H1 (cell line): Measurements from ENCODE around the gene RASAL2. TPM values are rescaled to one million over a fixed set of nuclear protein-coding genes. Genes with fewer than 3 reads are reported as not detected.

Experiments used
- CTCF ChIA-PET: fragments of 300-600 bp; sonication (Branson Sonifier 250); formaldehyde crosslinking; loops from one replicate; lab custom pipeline; 2021; ENCODE audit not compliant: partially characterized antibody; lab: Charles Lee
- POLR2A ChIA-PET: fragments of 300-600 bp; sonication (Branson Sonifier 250); formaldehyde crosslinking; loops from one replicate; lab custom pipeline; 2021; ENCODE audit warnings: inconsistent platforms; ENCODE audit not compliant: partially characterized antibody; lab: Charles Lee
- DNase-seq, 2 experiments: peaks; one replicate each; pipeline versions ENCODE4 v3.0.0 to v3.0.0-alpha.2; 2010 to 2022; ENCODE audit warnings: low spot score in 2 of 2, low read depth in 1 of 2, mixed read lengths in 1 of 2
- FAIRE-seq: peaks from 2 replicates; lab custom pipeline; 2011; peaks lifted over from hg19 to GRCh38; lab: Jason Lieb, UNC
- H2AFZ ChIP-seq: 2 replicates; pipeline ENCODE4 v1.8.1; 2012; ENCODE audit warnings: low read length, inconsistent platforms
- H2AK5ac ChIP-seq: 2 replicates; pipeline ENCODE4 v1.6.1; 2013; ENCODE audit warnings: low read depth, low read length
- H2BK120ac ChIP-seq: replicated peaks from 2 replicates; pipeline ENCODE3; 2013; ENCODE audit warnings: low read depth, low read length, inconsistent platforms
- H2BK12ac ChIP-seq: 2 replicates; pipeline ENCODE4 v1.6.1; 2013; ENCODE audit warnings: low read depth, low read length
- H2BK15ac ChIP-seq: 2 replicates; pipeline ENCODE4 v1.6.1; 2013; ENCODE audit warnings: low read length
- H2BK20ac ChIP-seq: 2 replicates; pipeline ENCODE4 v1.6.1; 2013; ENCODE audit warnings: low read length
- H2BK5ac ChIP-seq: 2 replicates; pipeline ENCODE4 v1.6.1; 2013; ENCODE audit warnings: low read depth, low read length
- H3K14ac ChIP-seq: 2 replicates; pipeline ENCODE4 v1.6.1; 2013; ENCODE audit warnings: inconsistent platforms; ENCODE audit not compliant: insufficient read length
- H3K18ac ChIP-seq: 2 replicates; pipeline ENCODE4 v1.6.1; 2013; ENCODE audit warnings: low read length; ENCODE audit errors: extremely low read depth
- H3K23ac ChIP-seq: 2 replicates; pipeline ENCODE4 v1.6.1; 2013; ENCODE audit warnings: inconsistent platforms; ENCODE audit not compliant: insufficient read length
- H3K23me2 ChIP-seq: 2 replicates; pipeline ENCODE4 v1.6.1; 2013; ENCODE audit warnings: low read depth, low read length
- H3K27ac ChIP-seq: 2 replicates; pipeline ENCODE4 v1.6.1; 2011; ENCODE audit warnings: low read depth, low read length, inconsistent platforms
- H3K27me3 ChIP-seq, 4 experiments: replicated peaks in 1 of 4; 1 replicate in 1 of 4; 2 replicates in 3 of 4; pipeline versions ENCODE4 v1.6.1 to v1.8.1; 2011 to 2013; ENCODE audit warnings: low read length in 3 of 4, mild to moderate bottlenecking in 3 of 4, inconsistent platforms in 2 of 4, mixed read lengths in 2 of 4, moderate library complexity in 1 of 4; ENCODE audit not compliant: control insufficient read depth in 3 of 4, insufficient read depth in 3 of 4; ENCODE audit errors: extremely low read depth in 1 of 4
- H3K36me3 ChIP-seq, 4 experiments: 2 replicates each; pipeline versions ENCODE4 v1.6.1 to v1.8.1; 2011 to 2013; ENCODE audit warnings: mild to moderate bottlenecking in 4 of 4, low read length in 3 of 4, moderate library complexity in 2 of 4, control low read depth in 1 of 4, inconsistent platforms in 1 of 4; ENCODE audit not compliant: insufficient read depth in 4 of 4, control insufficient read depth in 2 of 4
- H3K4ac ChIP-seq: replicated peaks from 2 replicates; pipeline ENCODE3; 2013; ENCODE audit warnings: low read length, low read depth, mixed read lengths, inconsistent platforms; ENCODE audit not compliant: insufficient read length
- H3K4me1 ChIP-seq, 4 experiments: replicated peaks in 1 of 4; 1 replicate in 1 of 4; 2 replicates in 3 of 4; pipeline versions ENCODE4 v1.6.1 to v1.8.1; 2011 to 2013; ENCODE audit warnings: low read length in 3 of 4, inconsistent platforms in 2 of 4, mixed read lengths in 1 of 4; ENCODE audit not compliant: insufficient read depth in 4 of 4, control insufficient read depth in 3 of 4
- H3K4me2 ChIP-seq, 2 experiments: 2 replicates each; pipeline versions ENCODE4 v1.6.1 to v1.8.1; 2011 to 2013; ENCODE audit warnings: low read depth in 2 of 2, low read length in 2 of 2, control low read depth in 1 of 2, inconsistent platforms in 1 of 2, mild to moderate bottlenecking in 1 of 2; ENCODE audit not compliant: insufficient read depth in 1 of 2
- H3K4me3 ChIP-seq, 4 experiments: fragments of 200-600, 300-600 bp in 1 of 4; sonication (generic), shearing (Covaris generic), sonication (Bioruptor Twin) in 1 of 4; 2 replicates each; pipeline versions ENCODE4 v1.5.1 to v1.8.1; 2011 to 2016; ENCODE audit warnings: low read length in 4 of 4, low read depth in 3 of 4, control low read depth in 2 of 4, inconsistent platforms in 2 of 4, mild to moderate bottlenecking in 2 of 4, mixed read lengths in 1 of 4, moderate library complexity in 1 of 4; ENCODE audit not compliant: insufficient read depth in 2 of 4; ENCODE audit errors: extremely low read depth in 1 of 4
- H3K56ac ChIP-seq: replicated peaks from 2 replicates; pipeline ENCODE3; 2013; ENCODE audit warnings: low read depth, mild to moderate bottlenecking, mixed read lengths, low read length, inconsistent platforms; ENCODE audit not compliant: insufficient read length
- H3K79me1 ChIP-seq: 2 replicates; pipeline ENCODE4 v1.6.1; 2013; ENCODE audit warnings: low read depth, low read length, control low read depth
- H3K79me2 ChIP-seq, 2 experiments: 2 replicates each; pipeline versions ENCODE4 v1.6.1 to v1.8.1; 2012 to 2013; ENCODE audit warnings: low read length in 2 of 2, mild to moderate bottlenecking in 2 of 2, inconsistent platforms in 1 of 2; ENCODE audit not compliant: insufficient read depth in 2 of 2, control insufficient read depth in 1 of 2
- H3K9ac ChIP-seq, 4 experiments: replicated peaks in 1 of 4; 1 replicate in 1 of 4; 2 replicates in 3 of 4; pipeline versions ENCODE4 v1.6.1 to v1.8.1; 2011 to 2013; ENCODE audit warnings: low read depth in 3 of 4, low read length in 3 of 4, control low read depth in 2 of 4, mild to moderate bottlenecking in 2 of 4, moderate library complexity in 2 of 4, inconsistent platforms in 1 of 4; ENCODE audit errors: extremely low read depth in 1 of 4
- H3K9me3 ChIP-seq, 2 experiments: 2 replicates each; pipeline versions ENCODE4 v1.6.1 to v1.8.1; 2012 to 2013; ENCODE audit warnings: mild to moderate bottlenecking in 2 of 2, moderate library complexity in 2 of 2, control low read depth in 1 of 2, inconsistent platforms in 1 of 2, low read depth in 1 of 2, low read length in 1 of 2, mixed read lengths in 1 of 2; ENCODE audit not compliant: insufficient read depth in 2 of 2
- H4K20me1 ChIP-seq, 2 experiments: replicated peaks in 1 of 2; 2 replicates each; pipeline versions ENCODE3 to v1.8.1; 2011 to 2013; ENCODE audit warnings: inconsistent platforms in 2 of 2, low read length in 2 of 2, mild to moderate bottlenecking in 1 of 2; ENCODE audit not compliant: insufficient read depth in 2 of 2, control insufficient read depth in 1 of 2
- H4K5ac ChIP-seq: 2 replicates; pipeline ENCODE4 v1.6.1; 2013; ENCODE audit warnings: low read length, low read depth, mixed read lengths, inconsistent platforms; ENCODE audit not compliant: insufficient read length
- H4K8ac ChIP-seq: 2 replicates; pipeline ENCODE4 v1.8.0; 2013; ENCODE audit warnings: mild to moderate bottlenecking, moderate library complexity, low read length, inconsistent platforms; ENCODE audit not compliant: insufficient read depth; ENCODE audit errors: extremely low read depth
- H4K91ac ChIP-seq: replicated peaks from 2 replicates; pipeline ENCODE3; 2013; ENCODE audit warnings: low read length, mixed read lengths, inconsistent platforms; ENCODE audit not compliant: insufficient read length
- CBX5 ChIP-seq: fragments of 300-800, 300-1000 bp; sonication (generic); IDR thresholded peaks from 2 replicates; pipeline ENCODE4 v1.7.1; 2016; ENCODE audit warnings: antibody characterized with exemption, low read length, low read depth
- SUZ12 ChIP-seq: fragments of 200-600 bp; sonication (generic); IDR thresholded peaks from 2 replicates; pipeline ENCODE4 v1.6.1; 2012; ENCODE audit warnings: mild to moderate bottlenecking, inconsistent platforms, low read length, moderate library complexity, mixed read lengths
- polyA plus RNA-seq, 7 experiments: library from polyadenylated mRNA; depleted of rRNA in 3 of 7; stranded (reverse) in 5 of 7; unstranded in 2 of 7; fragments of >200 nt in 5 of 7; fragments of 200-250 nt in 2 of 7; gene quantifications; 1 replicate in 5 of 7; 2 replicates in 1 of 7; 4 replicates in 1 of 7; pipeline versions ENCODE4 v1.2.1 to v1.2.3, GENCODE V29; 2011 to 2013; ENCODE audit warnings: missing spikeins in 2 of 7, mixed read lengths in 2 of 7
- total RNA-seq: library from RNA; stranded (reverse); fragmentation: NEBNext Ultra II Directional; extraction: Animal tissue kit (Norgen Biotek cat#: 25700); gene quantifications from 2 replicates; pipeline ENCODE4 v1.2.1, GENCODE V29; 2021

Gene RASAL2
- total and polyA plus RNA-seq, 2 of the 8 experiments (the other 6 are each of a cell fraction or from before 2014, with no cell fraction given), result 15.9 to 32.5 TPM

DNA sequence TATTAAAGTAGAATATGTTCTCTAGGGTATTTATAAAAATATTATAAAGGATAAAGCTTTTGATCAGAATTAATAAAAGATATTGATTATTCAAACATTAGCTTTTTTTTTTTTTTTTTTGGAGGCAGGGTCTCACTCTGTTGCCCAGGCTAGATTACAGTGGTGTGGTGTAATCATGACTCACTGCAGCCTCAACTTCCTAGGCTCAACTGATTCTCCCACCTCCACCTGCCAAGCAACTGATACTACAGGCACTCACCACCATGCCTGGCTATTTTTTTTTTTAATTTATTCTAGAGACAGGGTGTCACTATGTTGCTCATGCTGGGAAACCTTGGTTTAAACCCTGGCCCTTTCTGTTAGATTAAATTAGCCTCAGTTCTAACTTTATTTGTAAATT, 214.5 kb downstream of the RASAL2 start:
- H3K4me2 ChIP-seq, result no peak overlapping the region
- no peak overlapping the region for H2BK120ac ChIP-seq
- H2AK5ac ChIP-seq, result no peak overlapping the region
- POLR2A ChIA-PET, result no interaction called here
- H3K36me3 ChIP-seq, result no peaks in the 10 kb centered on the region
- no peak overlapping the region for H3K23ac ChIP-seq
- peaks cover 0 to 2% (median 0%) of the 10 kb centered on the region in 4 experiments; a peak in 3 of 7 replicates for H3K4me1 ChIP-seq
- no peak overlapping the region for H2BK5ac ChIP-seq
- H3K9me3 ChIP-seq, result no peaks in the 10 kb centered on the region
- H3K79me2 ChIP-seq, result peaks cover 0 to 29% of the 10 kb centered on the region in 2 experiments; a peak in 2 of 4 replicates
- H4K20me1 ChIP-seq, result peaks cover 0 to 2% of the 10 kb centered on the region in 2 experiments
- H3K4ac ChIP-seq, result no peak overlapping the region
- no peak overlapping the region for H2BK12ac ChIP-seq
- H4K91ac ChIP-seq, result no peak overlapping the region
- H3K23me2 ChIP-seq, result no peaks in the 10 kb centered on the region
- no peak overlapping the region for H2AFZ ChIP-seq
- H2BK15ac ChIP-seq, result no peak overlapping the region
- H3K4me3 ChIP-seq, result no peak overlapping the region
- no peaks in the 10 kb centered on the region; the same call in 1 of the 2 replicates for H3K79me1 ChIP-seq
- CTCF ChIA-PET, result interaction anchor here (0.7 to 1.7 kb wide), 7 partner anchors 8 to 855 kb away, joined by 3 to 9 read pairs (median 4); no protein-coding TSS in a partner anchor
- no peak overlapping the region for H3K14ac ChIP-seq
- no peaks in the 10 kb centered on the region for H3K27me3 ChIP-seq
- H4K8ac ChIP-seq, result no peak overlapping the region
- H3K56ac ChIP-seq, result no peak overlapping the region
- H3K18ac ChIP-seq, result no peak overlapping the region
- FAIRE-seq (no peak), DNase-seq (no peak)
- no peak overlapping the region for H3K9ac ChIP-seq
- no peak overlapping the region for H4K5ac ChIP-seq
- no peak overlapping the region for H2BK20ac ChIP-seq
- no peak overlapping the region for H3K27ac ChIP-seq
- TF ChIP-seq SUZ12 (no peak), CBX5 (no peak)
